Body of pancreas (tissue), 4 donors: ENCODE measurements around the gene ZNRF4. TPM values are rescaled to one million over a fixed set of nuclear protein-coding genes. Genes with fewer than 3 reads are reported as not detected.

Experiments
- ATAC-seq: fragments of 150-250 bp; one replicate; pipeline ENCODE4 v1.9.1; 2016
- DNase-seq, 4 donors: peaks; one replicate each; pipeline ENCODE4 v3.0.0-alpha.2; 2019
- H3K27ac ChIP-seq, 4 donors: fragments of 200-600 bp; sonication (generic); 1 replicate in 3 of 4; 2 replicates in 1 of 4; pipeline versions ENCODE4 v1.5.1 to v1.6.1; 2016 to 2019; ENCODE audit warnings: mild to moderate bottlenecking in 1 of 4, mixed read lengths in 1 of 4, moderate library complexity in 1 of 4
- H3K27me3 ChIP-seq, 2 donors: fragments of 200-600 bp; sonication (generic); one replicate each; pipeline ENCODE4 v1.6.0; 2016; ENCODE audit warnings: mild to moderate bottlenecking in 1 of 2
- H3K36me3 ChIP-seq, 2 donors: fragments of 200-600 bp; sonication (generic); replicated peaks in 1 of 2; 2 replicates each; pipeline ENCODE4 v1.5.1; 2016; ENCODE audit warnings: low read depth in 2 of 2; ENCODE audit not compliant: insufficient read depth in 1 of 2
- H3K4me1 ChIP-seq: fragments of 200-600 bp; sonication (generic); one replicate; pipeline ENCODE4 v1.6.0; 2016
- H3K4me3 ChIP-seq, 2 donors: fragments of 200-600 bp; sonication (generic); 1 replicate in 1 of 2; 2 replicates in 1 of 2; pipeline ENCODE4 v1.5.1; 2016 to 2019
- H3K9me3 ChIP-seq, 3 donors: fragments of 200-600 bp; sonication (generic); 1 replicate in 2 of 3; 2 replicates in 1 of 3; pipeline ENCODE4 v1.5.1; 2016
- POLR2A ChIP-seq, 3 donors: fragments of 450-650 bp; IDR thresholded peaks; one replicate each; pipeline ENCODE4 v1.6.1; 2016; ENCODE audit warnings: antibody characterized with exemption in 3 of 3, mild to moderate bottlenecking in 2 of 3
- WGBS, 2 donors: methylation state at CpG; one replicate each; pipeline ENCODE4 v1.1.5; 2017; 5-methylcytosine and 5-hydroxymethylcytosine counted together
- intact Hi-C: fragments of 100-400 bp; cut with DNase I; formaldehyde crosslinking; loops from one replicate; pipeline ENCODE4 v1.15.1; 2023
- total RNA-seq, 2 donors: library from RNA; depleted of rRNA; stranded (reverse); fragments of >200 nt; gene quantifications; one replicate each; pipeline ENCODE4 v1.1.0, GENCODE V29; 2016
- TF ChIP-seq, protein P1 (sequence below), 7 experiments: fragments of 450-650 bp in 4 of 7; fragments of 200-600 bp in 3 of 7; sonication (generic) in 3 of 7; IDR thresholded peaks; one replicate each; pipeline ENCODE4 v1.5.1; 2016 to 2019; ENCODE audit warnings: antibody characterized with exemption in 7 of 7

The ZNRF4 gene
- total RNA-seq, 2 donors from 2014 or later: not detected

- no peaks in the 10 kb centered on the region for H3K9me3 ChIP-seq
- 27 to 40% methylated on average over 10 of the region's 10 CpGs for WGBS, 2 donors
- ATAC-seq: no peak
Measured at GRCh38 chr19:5430237-5430636, 25.0 kb upstream of the ZNRF4 start.

DNA sequence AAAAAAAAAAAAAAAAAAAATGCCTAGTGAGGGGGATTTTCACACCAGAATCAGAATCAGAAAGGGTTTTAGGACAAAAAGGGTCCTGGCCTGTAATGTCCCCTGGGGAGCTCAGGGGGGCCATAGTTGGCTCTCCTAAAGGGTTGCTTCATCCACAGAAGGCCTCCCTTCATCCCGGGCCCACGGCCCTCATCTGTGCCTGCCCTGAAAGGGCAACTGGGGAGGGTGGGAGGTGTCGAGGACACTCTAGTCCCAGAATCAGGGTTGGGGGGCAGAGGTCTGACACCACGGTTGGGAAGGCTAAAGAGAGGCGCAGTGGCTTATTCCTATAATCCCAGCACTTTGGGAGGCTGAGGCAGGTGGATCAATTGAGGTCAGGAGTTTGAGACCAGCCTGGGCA is 22.5 kb upstream of the ZNRF4 start:
- intact Hi-C loops: no loop called here
- no peak overlapping the region for H3K4me3 ChIP-seq
- TF ChIP-seq POLR2A (IDR thresholded peaks at IDR 0.05): no peak
- TF ChIP-seq, protein P1, sequence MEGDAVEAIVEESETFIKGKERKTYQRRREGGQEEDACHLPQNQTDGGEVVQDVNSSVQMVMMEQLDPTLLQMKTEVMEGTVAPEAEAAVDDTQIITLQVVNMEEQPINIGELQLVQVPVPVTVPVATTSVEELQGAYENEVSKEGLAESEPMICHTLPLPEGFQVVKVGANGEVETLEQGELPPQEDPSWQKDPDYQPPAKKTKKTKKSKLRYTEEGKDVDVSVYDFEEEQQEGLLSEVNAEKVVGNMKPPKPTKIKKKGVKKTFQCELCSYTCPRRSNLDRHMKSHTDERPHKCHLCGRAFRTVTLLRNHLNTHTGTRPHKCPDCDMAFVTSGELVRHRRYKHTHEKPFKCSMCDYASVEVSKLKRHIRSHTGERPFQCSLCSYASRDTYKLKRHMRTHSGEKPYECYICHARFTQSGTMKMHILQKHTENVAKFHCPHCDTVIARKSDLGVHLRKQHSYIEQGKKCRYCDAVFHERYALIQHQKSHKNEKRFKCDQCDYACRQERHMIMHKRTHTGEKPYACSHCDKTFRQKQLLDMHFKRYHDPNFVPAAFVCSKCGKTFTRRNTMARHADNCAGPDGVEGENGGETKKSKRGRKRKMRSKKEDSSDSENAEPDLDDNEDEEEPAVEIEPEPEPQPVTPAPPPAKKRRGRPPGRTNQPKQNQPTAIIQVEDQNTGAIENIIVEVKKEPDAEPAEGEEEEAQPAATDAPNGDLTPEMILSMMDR (IDR thresholded peaks at IDR 0.05): no peak
- DNase-seq (no peak), ATAC-seq (no peak)
- H3K4me1 ChIP-seq: no peaks in the 10 kb centered on the region
- whole genome bisulfite sequencing, 2 donors: 43 to 69% methylated on average over 5 of the region's 5 CpGs
- no peaks in the 10 kb centered on the region for H3K9me3 ChIP-seq
- no peaks in the 10 kb centered on the region for H3K36me3 ChIP-seq
- no peak overlapping the region for H3K27ac ChIP-seq
- H3K27me3 ChIP-seq: no peaks in the 10 kb centered on the region

More at GRCh38 chr19:5430237-5430636, 25.0 kb upstream of the ZNRF4 start:
- Histone ChIP-seq H3K27me3 (no peaks in the 10 kb centered on the region), H3K27ac (no peak overlapping the region), H3K4me3 (no peak overlapping the region), H3K4me1 (no peaks in the 10 kb centered on the region), H3K36me3 (no peaks in the 10 kb centered on the region)
- intact Hi-C loops: no loop called here
- no peak for TF ChIP-seq POLR2A (IDR thresholded peaks at IDR 0.05)
- TF ChIP-seq, protein P1 (IDR thresholded peaks at IDR 0.05): no peak
- DNase-seq: no peak

- TF ChIP-seq, protein P1 (IDR thresholded peaks at IDR 0.05): no peak
- no peak for TF ChIP-seq POLR2A (IDR thresholded peaks at IDR 0.05)
- ATAC-seq (no peak), DNase-seq (no peak)
- Histone ChIP-seq H3K9me3 (no peaks in the 10 kb centered on the region), H3K4me1 (no peaks in the 10 kb centered on the region), H3K27me3 (no peaks in the 10 kb centered on the region), H3K4me3 (no peak overlapping the region), H3K36me3 (no peaks in the 10 kb centered on the region), H3K27ac (no peak overlapping the region)
- intact Hi-C loops: no loop called here
- 36 to 47% methylated on average over 6 of the region's 6 CpGs for WGBS, 2 donors
Measured at GRCh38 chr19:5434351-5434917, 20.8 kb upstream of the ZNRF4 start.

- no peaks in the 10 kb centered on the region for H3K9me3 ChIP-seq
- H3K36me3 ChIP-seq: no peaks in the 10 kb centered on the region
- DNase-seq: no peak
- TF ChIP-seq, protein P1 (IDR thresholded peaks at IDR 0.05): no peak
- TF ChIP-seq POLR2A (IDR thresholded peaks at IDR 0.05): no peak
- H3K4me1 ChIP-seq: no peaks in the 10 kb centered on the region
- H3K27ac ChIP-seq: no peak overlapping the region
- H3K27me3 ChIP-seq: no peaks in the 10 kb centered on the region
- WGBS, 2 donors: 59 to 63% methylated on average over 9 of the region's 9 CpGs
- intact Hi-C loops: no loop called here
- ATAC-seq: no peak
- H3K4me3 ChIP-seq: no peak overlapping the region
Measured at GRCh38 chr19:5434970-5435641, 20.1 kb upstream of the ZNRF4 start.

DNA sequence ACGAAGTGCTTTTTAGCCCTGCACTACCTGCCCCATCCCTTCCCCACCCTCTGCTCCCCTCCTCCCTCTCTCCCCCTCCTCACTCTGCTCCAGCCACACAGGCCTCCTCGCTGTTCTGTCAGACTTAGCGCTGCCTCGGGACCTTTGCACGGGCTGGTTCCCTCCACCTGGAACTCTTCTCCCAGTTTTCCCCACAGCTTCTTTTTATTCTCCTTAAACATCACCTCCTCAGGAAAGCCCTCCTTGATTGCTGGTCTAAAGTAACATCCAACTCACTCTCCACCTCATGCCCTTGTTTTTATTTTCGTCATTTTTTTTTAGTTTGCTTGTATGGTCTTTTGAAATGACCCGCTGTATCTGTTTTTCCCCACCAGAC is 19.6 kb upstream of the ZNRF4 start:
- intact Hi-C loops: no loop called here
- H3K4me1 ChIP-seq: no peaks in the 10 kb centered on the region
- WGBS, 2 donors: 68 to 84% methylated on average over 7 of the region's 7 CpGs
- TF ChIP-seq POLR2A (IDR thresholded peaks at IDR 0.05): no peak
- TF ChIP-seq, protein P1 (IDR thresholded peaks at IDR 0.05): no peak
- DNase-seq (no peak), ATAC-seq (no peak)
- H3K36me3 ChIP-seq: no peaks in the 10 kb centered on the region
- no peaks in the 10 kb centered on the region for H3K27me3 ChIP-seq
- no peak overlapping the region for H3K4me3 ChIP-seq
- H3K9me3 ChIP-seq: no peaks in the 10 kb centered on the region
- H3K27ac ChIP-seq: no peak overlapping the region
